Activated CD8-positive, alpha-beta memory T cell treated with anti-CD3 and anti-CD28 coated beads for 4 hours (primary cell): ENCODE results near the gene PLD5.
"Not testable (repeated sequence)": the region's sequence is repeated elsewhere in the genome, so short reads cannot be mapped to it uniquely, and the experiment has no call there.

Experiments
- DNase-seq, 2 donors: peaks; one replicate each; pipeline ENCODE4 v3.0.0-alpha.2; 2020; ENCODE audit warnings: low read depth in 2 of 2

The PLD5 gene

DNA sequence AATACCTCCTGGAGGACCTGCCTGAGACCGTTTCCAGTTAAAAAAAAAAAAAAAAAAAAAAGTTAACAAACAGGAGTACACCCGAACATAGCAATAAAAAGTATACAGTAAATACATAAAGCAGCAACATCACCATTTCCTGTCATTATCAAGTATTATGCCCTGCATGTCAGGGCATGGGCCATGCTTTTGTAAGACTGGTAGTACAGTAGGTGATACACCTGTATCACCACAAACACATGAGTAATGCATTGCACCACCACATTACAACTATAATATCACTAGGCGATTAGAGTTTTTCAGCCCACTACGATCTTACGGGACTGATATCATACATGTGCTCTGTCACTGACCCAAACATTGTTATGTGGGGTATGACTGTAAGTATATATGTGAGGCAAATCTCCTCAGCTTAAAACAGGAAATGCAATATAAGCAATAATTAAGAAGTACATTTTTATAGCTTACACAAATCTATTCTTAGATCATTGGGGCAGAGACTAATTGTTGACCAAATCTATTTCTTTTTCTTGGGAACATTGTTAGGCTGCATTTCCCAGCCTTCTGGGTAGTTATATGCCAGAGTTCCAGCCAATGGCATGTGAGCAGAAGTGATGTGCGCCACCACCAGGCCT, 98.1 kb downstream of the PLD5 start:
- no peak for DNase-seq

DNA sequence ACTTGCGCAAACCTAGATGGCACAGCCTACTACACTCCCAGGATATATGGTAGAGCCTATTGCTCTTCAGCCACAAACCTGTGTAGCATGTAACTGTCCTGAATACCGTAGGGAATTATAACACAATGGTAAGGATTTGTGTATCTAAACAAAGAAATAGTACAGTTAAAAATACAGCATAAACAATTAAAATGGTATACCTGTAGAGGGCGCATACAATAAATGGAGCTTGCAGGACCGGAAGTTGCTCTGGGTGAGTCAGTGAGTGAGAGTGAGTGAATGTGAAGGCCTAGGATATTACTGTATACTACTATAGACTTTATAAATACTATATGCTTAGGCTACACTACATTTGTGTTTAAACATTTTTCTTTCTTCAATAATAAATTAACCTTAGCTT, 99.3 kb downstream of the PLD5 start:
- DNase-seq, result no peak

- DNase-seq, result no peak
These were observed 107.8 kb downstream of the PLD5 start for GRCh38 chr1:242416657-242417056.

- no peak for DNase-seq
These were observed 111.6 kb downstream of the PLD5 start for GRCh38 chr1:242412921-242413320.

- no peak for DNase-seq
These were observed 112.6 kb downstream of the PLD5 start for GRCh38 chr1:242411901-242412300.

- no peak for DNase-seq
These were observed 118.5 kb downstream of the PLD5 start for GRCh38 chr1:242405947-242406346.

DNA sequence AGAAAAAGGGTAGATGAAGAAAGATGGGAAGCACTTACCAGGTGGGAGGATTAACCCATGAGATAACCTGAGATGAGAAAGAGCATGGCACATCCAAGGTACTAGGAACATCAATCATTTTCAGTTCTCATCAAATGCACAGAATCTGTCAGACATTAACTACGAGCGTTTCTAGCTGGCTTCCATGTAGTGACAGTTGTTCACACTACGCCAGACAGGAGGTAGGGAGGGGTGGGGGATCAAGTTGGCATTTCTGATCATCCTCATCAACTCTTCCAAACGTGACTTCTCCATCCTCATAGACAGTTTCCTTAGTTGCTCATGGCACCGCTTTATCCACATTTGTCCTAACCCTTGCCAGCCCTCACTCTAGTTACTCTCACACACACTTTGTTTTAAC, 120.2 kb downstream of the PLD5 start:
- no peak for DNase-seq

DNA sequence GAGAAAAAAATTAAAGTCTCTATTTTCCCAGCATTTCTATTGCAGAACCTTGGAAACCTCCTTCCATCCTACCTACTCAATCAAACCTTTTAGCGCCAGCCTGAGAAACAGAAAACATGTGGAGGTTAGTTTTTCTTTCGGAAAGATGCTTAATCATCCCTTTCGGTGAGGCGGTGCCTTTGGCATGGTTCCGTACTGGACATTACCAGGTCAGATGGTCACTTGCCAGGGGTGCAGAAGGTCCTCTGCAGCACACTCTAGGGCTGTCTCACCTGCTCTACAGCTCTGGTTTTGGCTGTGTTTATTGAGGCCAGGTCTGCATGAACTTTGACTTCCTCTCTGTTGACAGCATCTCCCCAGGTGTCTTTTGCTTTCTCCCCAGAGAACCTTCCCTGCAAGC, 121.5 kb downstream of the PLD5 start:
- DNase-seq, result no peak

- DNase-seq, result no peak
These were observed 122.6 kb downstream of the PLD5 start for GRCh38 chr1:242401937-242402336.

GRCh38 chr1:242398351-242398750, 126.1 kb downstream of the PLD5 start:
- DNase-seq, result no peak

- DNase-seq, result no peak
These were observed 132.6 kb downstream of the PLD5 start for GRCh38 chr1:242391896-242392295.

GRCh38 chr1:242376121-242376520, 148.4 kb downstream of the PLD5 start:
- DNase-seq, result not testable (repeated sequence)

- not testable (repeated sequence) for DNase-seq
These were observed 174.1 kb downstream of the PLD5 start for GRCh38 chr1:242350446-242350845.

- DNase-seq, result no peak
These were observed 174.9 kb downstream of the PLD5 start for GRCh38 chr1:242349636-242350035.

- DNase-seq, result not testable (repeated sequence)
These were observed 193.6 kb downstream of the PLD5 start for GRCh38 chr1:242330865-242331264.

DNA sequence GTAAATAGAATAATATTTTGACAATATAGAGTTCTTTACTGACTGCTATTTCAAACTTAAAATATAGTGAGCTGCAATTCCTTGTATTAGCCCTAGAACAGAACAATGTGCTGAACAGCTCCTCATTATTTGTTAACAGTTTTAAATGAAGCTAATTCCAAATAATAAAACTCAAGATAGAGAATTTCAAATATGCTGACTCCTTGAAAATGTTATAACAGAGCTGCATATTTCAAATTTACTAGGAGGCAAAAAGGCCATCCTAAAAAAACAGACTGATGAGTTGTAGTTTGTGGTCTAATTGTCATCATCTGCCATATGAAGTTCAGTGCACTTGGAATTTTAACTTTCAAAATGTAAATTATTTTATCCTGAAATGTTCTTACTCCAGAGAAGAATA, 197.1 kb downstream of the PLD5 start:
- DNase-seq, result not testable (repeated sequence)

DNA sequence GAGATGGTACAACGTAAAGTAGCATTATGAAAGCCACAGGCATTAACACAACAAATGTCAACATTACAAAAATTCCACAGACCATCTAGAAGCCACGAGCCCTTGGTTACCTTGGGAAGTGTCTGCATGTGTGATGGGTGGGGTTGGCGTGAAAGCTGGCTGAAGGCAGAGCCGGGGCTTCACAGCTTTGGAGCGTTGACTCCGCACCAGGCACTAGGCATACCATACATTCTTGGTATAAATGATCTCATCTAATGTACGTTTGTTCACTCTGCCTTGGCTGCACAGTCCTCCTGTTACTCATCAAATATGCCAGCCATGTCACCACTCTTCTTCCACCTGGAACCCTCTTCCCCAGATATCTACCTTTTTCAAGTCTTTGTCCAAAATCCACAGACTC, 202.5 kb downstream of the PLD5 start:
- DNase-seq, result not testable (repeated sequence)

GRCh38 chr1:242318140-242318539, 206.4 kb downstream of the PLD5 start:
- DNase-seq, result no peak

GRCh38 chr1:242314865-242315264, 209.6 kb downstream of the PLD5 start:
- not testable (repeated sequence) for DNase-seq

DNA sequence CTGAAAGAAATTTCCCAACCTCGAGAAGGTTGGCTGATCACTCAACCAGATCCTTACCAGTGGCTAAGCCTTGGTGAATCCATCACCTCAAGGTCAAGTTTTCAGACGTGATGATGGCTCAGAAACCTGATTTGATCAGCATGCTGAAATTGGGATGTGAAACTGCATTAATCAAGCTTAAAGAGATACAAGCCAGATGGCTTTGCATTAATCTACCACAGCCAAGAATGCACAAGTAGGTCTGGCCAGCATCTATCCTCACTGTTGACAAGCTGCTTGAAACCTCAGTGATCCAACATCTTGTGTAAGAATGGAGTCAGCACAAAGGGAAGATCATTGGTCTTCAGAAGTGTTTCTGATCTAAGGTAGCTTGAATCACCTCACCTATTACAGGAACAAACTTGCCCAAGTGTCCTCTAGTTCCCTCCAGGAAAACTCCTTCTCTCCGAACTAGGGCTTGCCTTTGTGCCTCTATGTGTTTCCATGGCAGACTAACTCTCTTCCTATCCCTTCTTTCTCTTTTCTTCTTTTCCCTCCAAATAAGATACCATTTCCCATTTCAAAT, 210.3 kb downstream of the PLD5 start:
- DNase-seq, result not testable (repeated sequence)

GRCh38 chr1:242308681-242309080, 215.8 kb downstream of the PLD5 start:
- DNase-seq, result not testable (repeated sequence)

GRCh38 chr1:242293781-242294180, 230.7 kb downstream of the PLD5 start:
- DNase-seq, result not testable (repeated sequence)

- not testable (repeated sequence) for DNase-seq
These were observed 236.4 kb downstream of the PLD5 start for GRCh38 chr1:242288067-242288466.
